Aortic smooth muscle cell (primary cell): Measurements from ENCODE around the gene RRP8. TPM values are rescaled to one million over a fixed set of nuclear protein-coding genes. Genes with fewer than 3 reads are reported as not detected.

Experiments used
- total RNA-seq: library from RNA; depleted of rRNA; stranded (reverse); fragments of >200 nt; gene quantifications from 2 replicates; pipeline ENCODE4 v1.2.3, GENCODE V29; 2014

RRP8 gene
- 9.8 and 10.4 TPM in 2 replicates for total RNA-seq

DNA sequence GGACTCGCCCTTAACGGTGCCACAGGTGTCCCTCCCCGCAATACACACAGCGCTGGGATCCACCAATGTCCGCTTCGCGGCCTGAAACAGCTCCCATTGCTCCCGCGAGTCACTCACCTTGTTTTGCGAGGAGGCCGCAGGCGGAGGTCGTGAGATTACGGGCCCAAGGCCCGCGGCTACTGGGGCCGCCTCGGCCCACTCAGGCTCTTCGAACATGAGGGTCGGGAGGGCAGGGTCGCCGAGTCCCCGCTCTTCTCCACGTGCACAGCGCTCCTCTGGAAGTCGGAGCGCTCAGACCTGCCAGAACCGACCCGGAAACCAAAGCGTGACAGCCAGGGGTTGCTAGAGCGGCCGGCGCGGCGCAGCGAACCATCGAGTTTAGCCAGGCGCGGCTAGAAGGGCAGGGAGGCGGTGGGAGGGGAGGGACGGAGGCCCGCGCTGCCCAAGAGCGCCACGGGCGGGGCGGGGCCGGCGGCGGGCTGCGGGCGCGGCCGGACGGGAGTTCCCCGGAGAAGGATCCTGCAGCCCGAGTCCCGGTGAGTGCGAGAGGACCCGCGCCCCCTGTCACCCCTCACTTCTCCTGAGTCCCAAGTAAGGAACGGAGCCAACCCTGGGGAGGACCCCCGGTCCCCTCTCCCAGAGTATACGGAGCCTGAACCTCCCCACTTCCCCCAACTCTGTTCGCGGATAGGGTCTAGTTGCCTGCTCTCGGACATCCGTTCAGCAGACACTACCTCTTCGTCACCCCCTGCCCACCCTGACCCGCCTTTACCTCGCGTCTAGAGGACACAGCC lies at the start of gene RRP8, which contains the start of gene ILK:
Gene RRP8 (minus strand): TSS at position 330 of the 794 bp plus-strand sequence. CDS start 114 bp downstream, at position 216.
Gene ILK (plus strand): TSS at position 488 of the 794 bp plus-strand sequence. CDS start 498 bp downstream, outside the sequence.

DNA sequence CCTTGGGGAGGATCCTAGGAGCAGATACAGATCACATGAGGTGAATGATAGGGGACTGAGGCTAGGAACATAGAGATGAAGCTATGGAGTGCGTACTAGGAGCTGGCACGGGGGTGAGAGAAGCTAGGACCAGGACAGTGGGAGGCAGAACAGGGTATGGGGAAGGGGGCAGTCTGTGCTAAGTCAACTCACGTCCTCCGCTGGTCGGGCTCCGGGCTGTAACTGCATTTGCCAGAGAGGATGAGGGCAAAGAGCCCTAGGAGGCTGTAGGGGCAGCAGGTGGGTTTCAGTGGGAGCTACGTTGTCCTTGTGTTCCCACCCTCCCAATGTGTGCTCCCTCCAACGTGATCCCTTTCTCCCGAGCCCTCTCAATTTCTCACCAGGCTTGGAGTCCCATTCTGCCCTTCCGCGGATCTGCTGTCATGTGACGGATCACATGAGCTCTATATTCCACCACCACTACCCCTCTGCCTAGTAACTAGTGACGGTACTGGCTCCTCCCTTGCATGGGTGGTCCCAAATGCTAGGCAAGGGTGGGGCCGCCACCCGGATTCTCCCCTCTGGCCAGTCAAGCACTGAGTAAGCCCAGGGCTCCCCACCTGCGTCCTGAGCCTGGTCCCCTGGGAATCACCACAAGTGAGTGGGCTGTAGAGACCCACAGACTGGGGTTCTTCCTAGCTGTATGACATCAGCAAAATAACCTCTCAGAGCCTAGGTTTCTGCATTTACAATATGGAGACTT lies 15.8 kb upstream of the RRP8 start, which contains the start of gene TPP1:
Gene TPP1 (minus strand): TSS at position 419 of the 742 bp plus-strand sequence. CDS start 22 bp downstream, at position 397.

DNA sequence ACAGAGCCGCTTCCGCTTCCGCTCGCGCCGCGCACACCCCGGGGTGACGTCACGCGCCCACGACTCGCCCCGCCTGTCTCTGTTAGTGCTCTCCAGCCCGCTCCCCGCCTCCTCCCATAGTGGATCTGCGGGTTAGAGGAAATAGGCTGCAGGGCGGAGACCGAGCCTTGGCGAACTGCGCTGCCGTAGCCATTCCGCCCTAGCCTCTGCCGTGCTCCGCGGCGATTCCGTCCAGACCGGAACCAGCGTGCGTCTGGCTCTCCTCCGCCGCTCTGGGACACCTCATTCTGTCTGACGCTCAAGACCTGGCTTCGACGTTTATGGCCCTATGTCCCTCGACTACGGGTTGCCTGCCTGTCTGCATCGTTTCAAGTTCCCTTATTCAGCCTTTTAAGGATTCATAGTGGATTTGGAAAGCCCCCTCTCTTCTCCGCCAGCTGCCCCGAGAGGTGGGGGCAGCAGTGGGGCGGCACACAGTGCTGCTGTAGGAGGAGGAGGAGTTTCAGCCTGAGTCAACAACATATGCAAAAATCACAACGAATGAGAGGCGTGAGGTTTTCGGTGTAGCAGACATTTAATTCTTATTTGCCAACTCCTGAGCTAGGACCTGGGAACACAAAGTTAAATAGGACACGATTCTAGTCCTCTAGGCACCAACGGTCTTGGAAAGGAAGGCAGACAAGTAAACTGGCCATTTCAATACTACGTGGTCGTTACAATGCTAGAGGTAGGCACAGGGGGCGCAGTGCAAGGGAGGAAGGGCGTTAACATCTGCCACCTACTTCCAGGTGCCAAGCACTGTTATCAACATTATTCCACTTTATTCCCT lies 9.0 kb upstream of the RRP8 start, which contains the start of gene TAF10:
Gene TAF10 (minus strand): TSS at position 4 of the 829 bp plus-strand sequence. CDS start 27 bp downstream, outside the sequence.

Other genes with a start within 250 kb of the RRP8 start
- 54.4 and 71.0 TPM in 2 replicates for gene SMPD1, start 213.1 kb downstream of the RRP8 start, total RNA-seq
- gene APBB1, start 184.5 kb downstream of the RRP8 start, total RNA-seq: 50.2 and 51.7 TPM in 2 replicates
- 0.79 and 1.4 TPM in 2 replicates for gene HPX, start 162.6 kb downstream of the RRP8 start, total RNA-seq
- gene TRIM3, start 129.7 kb downstream of the RRP8 start, total RNA-seq: 23.4 and 30.3 TPM in 2 replicates
- gene ARFIP2, start 122.3 kb downstream of the RRP8 start, total RNA-seq: 44.8 and 46.5 TPM in 2 replicates
- 30.5 and 34.5 TPM in 2 replicates for gene TIMM10B, start 122.1 kb downstream of the RRP8 start, total RNA-seq
- gene DNHD1, start 106.3 kb downstream of the RRP8 start, total RNA-seq: 5.3 and 7.2 TPM in 2 replicates
- 271 and 344 TPM in 2 replicates for gene ILK, start 158 bp upstream of the RRP8 start, total RNA-seq
- gene TAF10, start 8.6 kb upstream of the RRP8 start, total RNA-seq: 82.8 and 93.4 TPM in 2 replicates
- 65.3 and 150 TPM in 2 replicates for gene TPP1, start 15.8 kb upstream of the RRP8 start, total RNA-seq
- gene DCHS1, start 52.2 kb upstream of the RRP8 start, total RNA-seq: 5.4 and 22.3 TPM in 2 replicates
- gene MRPL17, start 79.7 kb upstream of the RRP8 start, total RNA-seq: 85.9 and 111 TPM in 2 replicates
- 0.13 and 0.19 TPM in 2 replicates for gene OR2AG2, start 168.4 kb upstream of the RRP8 start, total RNA-seq
- gene OR2AG1, start 179.4 kb upstream of the RRP8 start, total RNA-seq: not detected in 2 replicates
- gene OR6A2, start 196.1 kb upstream of the RRP8 start, total RNA-seq: 0.13 and 0.19 TPM in 2 replicates
- gene OR10A5, start 242.1 kb upstream of the RRP8 start, total RNA-seq: not detected in 2 replicates